Osteocyte (in vitro differentiated cells): ENCODE data around the gene BCAT1. TPM values are rescaled to one million over a fixed set of nuclear protein-coding genes. Genes with fewer than 3 reads are reported as not detected.

Source experiments
- DNase-seq: peaks from one replicate; pipeline ENCODE4 v3.0.0; 2021; ENCODE audit warnings: mixed read lengths; ENCODE audit not compliant: unreplicated experiment; ENCODE audit errors: extremely low spot score
- H3K27ac Mint-ChIP-seq: one replicate; pipeline ENCODE4 v1.8.0; 2021; ENCODE audit warnings: mild to moderate bottlenecking, mixed read lengths; ENCODE audit not compliant: unreplicated experiment
- H3K27me3 Mint-ChIP-seq: one replicate; pipeline ENCODE4 v1.8.0; 2021; ENCODE audit warnings: mixed read lengths; ENCODE audit not compliant: unreplicated experiment
- H3K36me3 Mint-ChIP-seq: one replicate; pipeline ENCODE4 v1.8.0; 2021; ENCODE audit warnings: mixed read lengths; ENCODE audit not compliant: unreplicated experiment
- H3K4me1 Mint-ChIP-seq: one replicate; pipeline ENCODE4 v1.8.0; 2021; ENCODE audit warnings: mixed read lengths; ENCODE audit not compliant: unreplicated experiment
- H3K4me3 Mint-ChIP-seq: one replicate; pipeline ENCODE4 v1.8.0; 2021; ENCODE audit warnings: mild to moderate bottlenecking, moderate library complexity, mixed read lengths; ENCODE audit not compliant: unreplicated experiment
- H3K9me3 Mint-ChIP-seq: one replicate; pipeline ENCODE4 v1.8.0; 2021; ENCODE audit warnings: mixed read lengths; ENCODE audit not compliant: unreplicated experiment
- CTCF ChIP-seq: fragments of 200-600 bp; sonication (generic); IDR thresholded peaks from 2 replicates; pipeline ENCODE4 v1.5.0; 2021; ENCODE audit warnings: antibody characterized with exemption, mild to moderate bottlenecking, moderate library complexity
- total RNA-seq: library from RNA; stranded (reverse); gene quantifications from 2 replicates; pipeline ENCODE4 v1.2.1, GENCODE V29; 2021

Gene BCAT1
- total RNA-seq, 1 donor from 2014 or later: 155 TPM

- H3K27me3 Mint-ChIP-seq: no peaks in the 10 kb centered on the region
- peaks cover 12% of the 10 kb centered on the region for H3K4me1 Mint-ChIP-seq
- H3K36me3 Mint-ChIP-seq: no peaks in the 10 kb centered on the region
- DNase-seq: no peak
- TF ChIP-seq CTCF: no peak
- no peak overlapping the region for H3K27ac Mint-ChIP-seq
- no peak overlapping the region for H3K4me3 Mint-ChIP-seq
- H3K9me3 Mint-ChIP-seq: no peaks in the 10 kb centered on the region
Measured at GRCh38 chr12:24798335-24798734, 150.6 kb downstream of the BCAT1 start.

GRCh38 chr12:24797901-24798300 is 151.0 kb downstream of the BCAT1 start:
- no peak for TF ChIP-seq CTCF
- no peak for DNase-seq
- H3K4me3 Mint-ChIP-seq: no peak overlapping the region
- no peaks in the 10 kb centered on the region for H3K27me3 Mint-ChIP-seq
- peaks cover 12% of the 10 kb centered on the region for H3K4me1 Mint-ChIP-seq
- no peaks in the 10 kb centered on the region for H3K9me3 Mint-ChIP-seq
- H3K27ac Mint-ChIP-seq: no peak overlapping the region
- H3K36me3 Mint-ChIP-seq: no peaks in the 10 kb centered on the region

GRCh38 chr12:24796876-24797275 is 152.0 kb downstream of the BCAT1 start:
- no peak overlapping the region for H3K27ac Mint-ChIP-seq
- peaks cover 2% of the 10 kb centered on the region for H3K27me3 Mint-ChIP-seq
- H3K36me3 Mint-ChIP-seq: no peaks in the 10 kb centered on the region

GRCh38 chr12:24795699-24796347 is 153.1 kb downstream of the BCAT1 start:
- Mint-ChIP-seq H3K4me3 (no peak overlapping the region), H3K27me3 (peaks cover 6% of the 10 kb centered on the region), H3K4me1 (peaks cover 12% of the 10 kb centered on the region), H3K9me3 (no peaks in the 10 kb centered on the region), H3K36me3 (no peaks in the 10 kb centered on the region), H3K27ac (no peak overlapping the region)
- TF ChIP-seq CTCF: no peak
- no peak for DNase-seq

More at GRCh38 chr12:24796876-24797275, 152.0 kb downstream of the BCAT1 start:
- peaks cover 12% of the 10 kb centered on the region for H3K4me1 Mint-ChIP-seq
- no peak overlapping the region for H3K4me3 Mint-ChIP-seq
- DNase-seq: no peak
- H3K9me3 Mint-ChIP-seq: no peaks in the 10 kb centered on the region
- no peak for TF ChIP-seq CTCF

- Mint-ChIP-seq H3K27me3 (peaks cover 9% of the 10 kb centered on the region), H3K27ac (no peak overlapping the region), H3K36me3 (no peaks in the 10 kb centered on the region), H3K9me3 (no peaks in the 10 kb centered on the region), H3K4me1 (peaks cover 6% of the 10 kb centered on the region), H3K4me3 (no peak overlapping the region)
- no peak for DNase-seq
- no peak for TF ChIP-seq CTCF
Measured at GRCh38 chr12:24791622-24792021, 157.3 kb downstream of the BCAT1 start.
